Stimulated activated CD4-positive, alpha-beta T cell treated with anti-CD3 and anti-CD28 coated beads, Interleukin-4, amount 100 ng/mL, for 1 hour (primary cell): ENCODE measurements around the gene MIEN1.
"Not testable (repeated sequence)": the region's sequence is repeated elsewhere in the genome, so short reads cannot be mapped to it uniquely, and the experiment has no call there.

ENCODE experiments used
- DNase-seq: peaks from one replicate; pipeline ENCODE4 v3.0.0-alpha.2; 2020

The MIEN1 gene

GRCh38 chr17:39738983-39739884 is 8.9 kb upstream of the MIEN1 start:
- DNase-seq, result no peak

GRCh38 chr17:39738568-39738901 is 8.2 kb upstream of the MIEN1 start:
- DNase-seq, result peak; percentile 53

GRCh38 chr17:39737760-39738567 is 7.6 kb upstream of the MIEN1 start, which contains the start of gene GRB7:
GRB7 (plus strand) TSS chr17:39737938; CDS start chr17:39742302, 4,364 bp downstream.
- DNase-seq, result no peak

- DNase-seq, result no peak
Measured at GRCh38 chr17:39737206-39737759, 7.0 kb upstream of the MIEN1 start.

GRCh38 chr17:39736319-39737165 is 6.2 kb upstream of the MIEN1 start:
- no peak for DNase-seq

GRCh38 chr17:39735882-39736281 is 5.5 kb upstream of the MIEN1 start:
- DNase-seq, result no peak

- no peak for DNase-seq
Measured at GRCh38 chr17:39732586-39732985, 2.3 kb upstream of the MIEN1 start.

GRCh38 chr17:39729280-39729851 is 966 bp downstream of the MIEN1 start:
- DNase-seq, result no peak

- no peak for DNase-seq
Measured at GRCh38 chr17:39727556-39727955, 2.8 kb downstream of the MIEN1 start.

GRCh38 chr17:39726617-39727016 is 3.7 kb downstream of the MIEN1 start:
- no peak for DNase-seq

- not testable (repeated sequence) for DNase-seq
Measured at GRCh38 chr17:39725923-39726322, 4.4 kb downstream of the MIEN1 start.

- no peak for DNase-seq
Measured at GRCh38 chr17:39724731-39725130, 5.6 kb downstream of the MIEN1 start.

- DNase-seq, result no peak
Measured at GRCh38 chr17:39722965-39723848, 7.1 kb downstream of the MIEN1 start.

- DNase-seq, result no peak
Measured at GRCh38 chr17:39722104-39722503, 8.2 kb downstream of the MIEN1 start.

- DNase-seq, result no peak
Measured at GRCh38 chr17:39719563-39720355, 10.6 kb downstream of the MIEN1 start.

GRCh38 chr17:39717660-39718059 is 12.7 kb downstream of the MIEN1 start:
- DNase-seq, result no peak

- DNase-seq, result no peak
Measured at GRCh38 chr17:39716879-39717536, 13.3 kb downstream of the MIEN1 start.

GRCh38 chr17:39716073-39716818 is 14.1 kb downstream of the MIEN1 start:
- no peak for DNase-seq
